ENCODE results near the gene SCN1A. TPM values are rescaled to one million over a fixed set of nuclear protein-coding genes. Genes with fewer than 3 reads are reported as not detected.

The SCN1A gene
- total and polyA plus RNA-seq, 2 of the 4 experiments (the other 2 are of a cell fraction): under 0.01 TPM; not detected in 1

DNA sequence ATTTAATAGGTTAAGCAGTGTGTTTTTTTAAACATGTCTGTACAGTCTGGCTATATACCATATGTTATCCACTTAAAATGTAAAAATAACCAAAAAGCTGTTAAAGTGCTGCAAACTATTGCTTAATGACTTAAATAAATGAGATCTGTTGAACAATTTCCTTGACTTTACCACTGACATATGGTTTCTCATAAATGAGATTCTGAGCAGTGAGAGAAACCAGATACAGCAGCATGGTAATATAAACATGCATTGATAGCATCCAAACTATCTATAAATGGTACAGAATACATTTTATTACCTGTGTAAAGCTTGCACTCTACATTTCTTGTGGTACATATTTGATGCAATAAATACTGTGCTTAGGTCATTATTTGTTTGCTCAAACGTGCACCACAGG lies 138.0 kb downstream of the SCN1A start:
- no peak for ATAC-seq (ENCODE audit: low read depth)
- WGBS, 2 experiments (ENCODE audit: extremely low coverage in 2 of 2, insufficient read length in 1 of 2): no CpG with 5 or more reads among the region's 1 CpG
- DNase-seq: no peak

More for the DNA sequence above, 138.0 kb downstream of the SCN1A start:
- H3K14ac ChIP-seq (replicated peaks; ENCODE audit: low read depth, low read length): no peak overlapping the region
- no peaks in the 10 kb centered on the region for H3K9me3 ChIP-seq (ENCODE audit: control insufficient read depth, insufficient read depth, low read length)
- H2AK9ac ChIP-seq (replicated peaks; ENCODE audit: low read depth, low read length, poor library complexity): no peak overlapping the region
- no peak overlapping the region for H3K18ac ChIP-seq (ENCODE audit: low read depth, low read length)
- H2BK120ac ChIP-seq (ENCODE audit: low read depth, low read length): no peak overlapping the region
- no peak overlapping the region for H2BK20ac ChIP-seq (ENCODE audit: low read depth, low read length)
- H3K4me2 ChIP-seq (ENCODE audit: low read depth, low read length): no peak overlapping the region
- H4K5ac ChIP-seq (ENCODE audit: low read depth, low read length): no peak overlapping the region
- H2BK15ac ChIP-seq (ENCODE audit: low read depth, low read length): no peak overlapping the region
- no peak overlapping the region for H2AFZ ChIP-seq (replicated peaks; ENCODE audit: low read length, poor library complexity)
- CTCF ChIA-PET: no interaction called here
- H3K4ac ChIP-seq (ENCODE audit: low read depth, low read length): no peak overlapping the region
- no peak for TF ChIP-seq MXI1 (IDR thresholded peaks at IDR 0.05; ENCODE audit: borderline replicate concordance, low read depth, low read length)
- TF ChIP-seq, protein P1, sequence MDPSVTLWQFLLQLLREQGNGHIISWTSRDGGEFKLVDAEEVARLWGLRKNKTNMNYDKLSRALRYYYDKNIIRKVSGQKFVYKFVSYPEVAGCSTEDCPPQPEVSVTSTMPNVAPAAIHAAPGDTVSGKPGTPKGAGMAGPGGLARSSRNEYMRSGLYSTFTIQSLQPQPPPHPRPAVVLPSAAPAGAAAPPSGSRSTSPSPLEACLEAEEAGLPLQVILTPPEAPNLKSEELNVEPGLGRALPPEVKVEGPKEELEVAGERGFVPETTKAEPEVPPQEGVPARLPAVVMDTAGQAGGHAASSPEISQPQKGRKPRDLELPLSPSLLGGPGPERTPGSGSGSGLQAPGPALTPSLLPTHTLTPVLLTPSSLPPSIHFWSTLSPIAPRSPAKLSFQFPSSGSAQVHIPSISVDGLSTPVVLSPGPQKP (IDR thresholded peaks at IDR 0.05; ENCODE audit: borderline replicate concordance, low read depth, low read length): no peak
- TF ChIP-seq RCOR1 (IDR thresholded peaks at IDR 0.05; ENCODE audit: insufficient replicate concordance, low read length): no peak
- TF ChIP-seq RAD21 (IDR thresholded peaks at IDR 0.05; ENCODE audit: low read length): no peak
- no peak for TF ChIP-seq RFX5 (IDR thresholded peaks at IDR 0.05; ENCODE audit: low read depth, low read length)
- no peak for TF ChIP-seq CHD1 (IDR thresholded peaks at IDR 0.05; ENCODE audit: low read depth, low read length)
- TF ChIP-seq, protein P2, sequence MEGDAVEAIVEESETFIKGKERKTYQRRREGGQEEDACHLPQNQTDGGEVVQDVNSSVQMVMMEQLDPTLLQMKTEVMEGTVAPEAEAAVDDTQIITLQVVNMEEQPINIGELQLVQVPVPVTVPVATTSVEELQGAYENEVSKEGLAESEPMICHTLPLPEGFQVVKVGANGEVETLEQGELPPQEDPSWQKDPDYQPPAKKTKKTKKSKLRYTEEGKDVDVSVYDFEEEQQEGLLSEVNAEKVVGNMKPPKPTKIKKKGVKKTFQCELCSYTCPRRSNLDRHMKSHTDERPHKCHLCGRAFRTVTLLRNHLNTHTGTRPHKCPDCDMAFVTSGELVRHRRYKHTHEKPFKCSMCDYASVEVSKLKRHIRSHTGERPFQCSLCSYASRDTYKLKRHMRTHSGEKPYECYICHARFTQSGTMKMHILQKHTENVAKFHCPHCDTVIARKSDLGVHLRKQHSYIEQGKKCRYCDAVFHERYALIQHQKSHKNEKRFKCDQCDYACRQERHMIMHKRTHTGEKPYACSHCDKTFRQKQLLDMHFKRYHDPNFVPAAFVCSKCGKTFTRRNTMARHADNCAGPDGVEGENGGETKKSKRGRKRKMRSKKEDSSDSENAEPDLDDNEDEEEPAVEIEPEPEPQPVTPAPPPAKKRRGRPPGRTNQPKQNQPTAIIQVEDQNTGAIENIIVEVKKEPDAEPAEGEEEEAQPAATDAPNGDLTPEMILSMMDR (conservative IDR thresholded peaks at IDR 0.05; ENCODE audit: low read depth, low read length): no peak
- TF ChIP-seq, protein P3, sequence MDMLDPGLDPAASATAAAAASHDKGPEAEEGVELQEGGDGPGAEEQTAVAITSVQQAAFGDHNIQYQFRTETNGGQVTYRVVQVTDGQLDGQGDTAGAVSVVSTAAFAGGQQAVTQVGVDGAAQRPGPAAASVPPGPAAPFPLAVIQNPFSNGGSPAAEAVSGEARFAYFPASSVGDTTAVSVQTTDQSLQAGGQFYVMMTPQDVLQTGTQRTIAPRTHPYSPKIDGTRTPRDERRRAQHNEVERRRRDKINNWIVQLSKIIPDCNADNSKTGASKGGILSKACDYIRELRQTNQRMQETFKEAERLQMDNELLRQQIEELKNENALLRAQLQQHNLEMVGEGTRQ (IDR thresholded peaks at IDR 0.05; ENCODE audit: low read depth, low read length): no peak
- H3K9ac ChIP-seq (ENCODE audit: low read depth, low read length): no peak overlapping the region
- H4K91ac ChIP-seq (ENCODE audit: insufficient read depth, low read depth, low read length): no peak overlapping the region
- H2BK5ac ChIP-seq (ENCODE audit: low read depth, low read length, poor library complexity, severe bottlenecking): no peak overlapping the region
- no peaks in the 10 kb centered on the region for H3K9me1 ChIP-seq (ENCODE audit: insufficient read depth, low read length)
- BruUV-seq (replicated peaks): no TSS peak
- dilution Hi-C loops (cut with HindIII; ENCODE audit: low sequenced_read_pairs, unreplicated experiment): no loop called here
- POLR2A ChIA-PET (ENCODE audit: unreplicated experiment): no interaction called here
- in situ Hi-C loops (cut with MboI; ENCODE audit: low sequenced_read_pairs): no loop called here
- H4K8ac ChIP-seq (ENCODE audit: low read depth in 2 of 2, low read length in 2 of 2): no peak overlapping the region
- intact Hi-C loops (cut with micrococcal nuclease): no loop called here
- no peak overlapping the region for H3K23ac ChIP-seq (ENCODE audit: low read depth, low read length)
- H3K4me3 ChIP-seq (ENCODE audit: insufficient read depth, low read depth, low read length): no peak overlapping the region
- H3K27ac ChIP-seq (ENCODE audit: insufficient read depth, low read length): no peak overlapping the region
- no peak overlapping the region for H3K56ac ChIP-seq (ENCODE audit: extremely low read depth, insufficient read depth, low read length)
- no peak overlapping the region for H2AK5ac ChIP-seq (ENCODE audit: low read depth, low read length)
- H3K79me1 ChIP-seq (ENCODE audit: low read depth in 1 of 2, low read length in 2 of 2): no peaks in the 10 kb centered on the region
- no peaks in the 10 kb centered on the region for H4K20me1 ChIP-seq (ENCODE audit: insufficient read depth, low read length)
- no peaks in the 10 kb centered on the region for H3K27me3 ChIP-seq (ENCODE audit: control insufficient read depth, insufficient read depth, low read length)
- H3K4me1 ChIP-seq (ENCODE audit: control insufficient read depth, insufficient read depth, low read length): no peaks in the 10 kb centered on the region
- no peaks in the 10 kb centered on the region for H3K36me3 ChIP-seq (ENCODE audit: control insufficient read depth, insufficient read depth, low read length)
